Mesenchymal stem cell (in vitro differentiated cells and primary cell): ENCODE results near the gene BRICD5.

ENCODE experiments used
- DNase-seq: peaks from one replicate; pipeline ENCODE4 v3.0.0-alpha.2; 2013
- H2AFZ ChIP-seq: one replicate; pipeline ENCODE4 v1.6.1; 2013; ENCODE audit warnings: low read depth, mild to moderate bottlenecking, control low read depth, inconsistent platforms, low read length, moderate library complexity
- H2AK5ac ChIP-seq: 2 replicates; pipeline ENCODE4 v1.6.1; 2013; ENCODE audit warnings: low read length, moderate library complexity, mild to moderate bottlenecking, inconsistent platforms; ENCODE audit not compliant: severe bottlenecking
- H2BK120ac ChIP-seq: one replicate; pipeline ENCODE4 v1.6.1; 2013; ENCODE audit warnings: low read depth, mild to moderate bottlenecking, inconsistent platforms, low read length, moderate library complexity
- H2BK12ac ChIP-seq, 2 experiments: one replicate each; pipeline ENCODE4 v1.6.1; 2013; ENCODE audit warnings: inconsistent platforms in 2 of 2, low read length in 2 of 2, mild to moderate bottlenecking in 2 of 2, moderate library complexity in 2 of 2, control low read depth in 1 of 2
- H2BK15ac ChIP-seq: one replicate; pipeline ENCODE4 v1.6.1; 2013; ENCODE audit warnings: mild to moderate bottlenecking, low read depth, inconsistent platforms; ENCODE audit not compliant: poor library complexity, severe bottlenecking
- H2BK5ac ChIP-seq: 2 replicates; pipeline ENCODE4 v1.6.1; 2013; ENCODE audit warnings: low read depth, mild to moderate bottlenecking, low read length, control low read depth, inconsistent platforms; ENCODE audit not compliant: poor library complexity, severe bottlenecking
- H3K14ac ChIP-seq, 2 experiments: one replicate each; pipeline ENCODE4 v1.6.1; 2013; ENCODE audit warnings: inconsistent platforms in 2 of 2, low read length in 2 of 2, control low read depth in 1 of 2, mild to moderate bottlenecking in 1 of 2, moderate library complexity in 1 of 2
- H3K18ac ChIP-seq, 2 experiments: one replicate each; pipeline ENCODE4 v1.6.1; 2013; ENCODE audit warnings: inconsistent platforms in 2 of 2, low read length in 2 of 2, control low read depth in 1 of 2, low read depth in 1 of 2, mild to moderate bottlenecking in 1 of 2
- H3K23ac ChIP-seq, 2 experiments: one replicate each; pipeline ENCODE4 v1.6.1; 2013; ENCODE audit warnings: inconsistent platforms in 2 of 2, low read length in 2 of 2, mild to moderate bottlenecking in 2 of 2, moderate library complexity in 2 of 2, control low read depth in 1 of 2
- H3K27ac ChIP-seq: 2 replicates; pipeline ENCODE4 v1.5.1; 2013; ENCODE audit warnings: mild to moderate bottlenecking, moderate library complexity, low read length, control low read depth, inconsistent platforms; ENCODE audit not compliant: poor library complexity, severe bottlenecking
- H3K27me3 ChIP-seq, 2 experiments: 2 replicates each; pipeline versions ENCODE4 v1.6.1 to v1.7.0; 2013; ENCODE audit warnings: low read length in 2 of 2, mild to moderate bottlenecking in 2 of 2, moderate library complexity in 2 of 2, control low read depth in 1 of 2, inconsistent platforms in 1 of 2; ENCODE audit not compliant: control insufficient read depth in 1 of 2, insufficient read depth in 1 of 2
- H3K36me3 ChIP-seq, 2 experiments: 2 replicates each; pipeline versions ENCODE4 v1.6.1 to v1.7.0; 2013; ENCODE audit warnings: low read length in 2 of 2, control low read depth in 1 of 2, inconsistent platforms in 1 of 2, low read depth in 1 of 2, mild to moderate bottlenecking in 1 of 2; ENCODE audit not compliant: insufficient read depth in 2 of 2, control insufficient read depth in 1 of 2
- H3K4ac ChIP-seq, 2 experiments: one replicate each; pipeline ENCODE4 v1.6.1; 2013; ENCODE audit warnings: inconsistent platforms in 2 of 2, low read length in 2 of 2, mild to moderate bottlenecking in 2 of 2, moderate library complexity in 2 of 2, control low read depth in 1 of 2, low read depth in 1 of 2
- H3K4me1 ChIP-seq: 2 replicates; pipeline ENCODE4 v1.6.1; 2013; ENCODE audit warnings: low read depth, low read length, control low read depth; ENCODE audit not compliant: control insufficient read depth, insufficient read depth
- H3K4me2 ChIP-seq: 2 replicates; pipeline ENCODE4 v1.6.1; 2013; ENCODE audit warnings: low read length, mild to moderate bottlenecking, inconsistent platforms; ENCODE audit not compliant: poor library complexity, severe bottlenecking
- H3K4me3 ChIP-seq, 2 experiments: 2 replicates each; pipeline versions ENCODE4 v1.5.1 to v1.7.0; 2013; ENCODE audit warnings: low read length in 2 of 2, mild to moderate bottlenecking in 2 of 2, control low read depth in 1 of 2, low read depth in 1 of 2; ENCODE audit not compliant: insufficient read depth in 1 of 2
- H3K79me1 ChIP-seq: replicated peaks from 2 replicates; pipeline ENCODE4 v1.6.1; 2013; ENCODE audit warnings: mild to moderate bottlenecking, control low read depth, low read length, inconsistent platforms; ENCODE audit not compliant: poor library complexity, severe bottlenecking
- H3K9ac ChIP-seq: 2 replicates; pipeline ENCODE4 v1.7.0; 2013; ENCODE audit warnings: mild to moderate bottlenecking, low read length, moderate library complexity
- H3K9me3 ChIP-seq: 2 replicates; pipeline ENCODE4 v1.7.0; 2013; ENCODE audit warnings: mild to moderate bottlenecking, low read length; ENCODE audit not compliant: control insufficient read depth
- H4K8ac ChIP-seq: one replicate; pipeline ENCODE4 v1.6.1; 2013; ENCODE audit warnings: inconsistent platforms, mild to moderate bottlenecking, low read length, moderate library complexity
- H4K91ac ChIP-seq: one replicate; pipeline ENCODE4 v1.6.1; 2013; ENCODE audit warnings: mild to moderate bottlenecking, low read length, inconsistent platforms
- WGBS: methylation state at CpG from one replicate; pipeline ENCODE4 v1.1.7; 2013; ENCODE audit warnings: mixed read lengths; 5-methylcytosine and 5-hydroxymethylcytosine counted together

The BRICD5 gene

DNA sequence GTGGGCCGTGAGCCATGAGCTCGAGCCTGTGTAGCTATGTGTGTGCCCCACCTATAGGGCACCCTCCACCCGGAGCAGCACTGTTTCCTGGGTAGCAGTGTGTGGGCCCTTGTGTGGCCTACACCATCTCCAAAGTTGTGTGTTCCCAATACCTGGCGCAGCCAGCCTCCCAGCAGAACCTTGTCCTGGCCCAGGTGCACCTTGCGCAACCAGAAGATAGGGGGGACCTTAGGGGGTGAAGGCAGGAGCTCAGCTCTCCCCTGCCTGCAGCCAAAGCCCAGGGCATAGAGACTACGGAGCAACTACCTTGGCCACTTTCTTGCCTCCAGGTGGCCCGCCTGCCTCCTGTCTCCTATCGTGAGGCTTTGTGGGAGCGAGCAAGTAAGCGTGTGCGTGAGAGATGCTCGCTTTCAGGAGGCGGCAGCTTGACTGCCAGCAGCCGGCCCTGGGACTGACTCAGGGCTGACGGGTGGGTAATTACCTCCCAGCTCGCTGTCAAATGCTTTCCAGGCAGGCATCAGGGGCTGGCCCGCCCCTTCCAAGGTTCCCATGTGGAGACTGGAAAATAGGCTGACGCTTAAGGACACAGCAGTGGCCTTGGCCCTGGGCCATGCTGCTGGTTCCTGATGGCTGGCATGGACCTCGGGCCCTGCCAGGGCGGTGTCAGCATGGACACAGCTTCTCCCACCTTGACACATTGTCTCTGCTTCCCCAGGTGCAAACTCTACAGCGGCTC lies 36.1 kb downstream of the BRICD5 start:
- H4K8ac ChIP-seq: no peak overlapping the region
- 96% methylated on average over 21 of the region's 21 CpGs for WGBS

DNA sequence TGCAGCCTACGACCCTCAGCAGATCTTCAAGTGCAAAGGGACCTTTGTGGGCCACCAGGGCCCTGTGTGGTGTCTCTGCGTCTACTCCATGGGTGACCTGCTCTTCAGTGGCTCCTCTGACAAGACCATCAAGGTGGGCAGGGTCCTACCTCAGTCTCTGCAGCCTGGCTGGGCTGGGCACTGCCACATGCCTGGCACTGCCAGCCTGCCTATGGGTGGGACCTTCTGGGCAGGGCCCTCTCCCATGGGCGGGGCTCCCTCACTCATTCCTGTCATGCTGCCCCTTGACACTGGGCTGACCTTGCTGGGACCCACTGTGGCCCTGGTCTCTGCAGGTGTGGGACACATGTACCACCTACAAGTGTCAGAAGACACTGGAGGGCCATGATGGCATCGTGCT lies 36.7 kb downstream of the BRICD5 start:
- Histone ChIP-seq H3K27me3 (no peaks in the 10 kb centered on the region), H3K4ac (no peak overlapping the region), H3K4me1 (peaks cover 5% of the 10 kb centered on the region), H3K9me3 (no peaks in the 10 kb centered on the region), H3K23ac (no peak overlapping the region), H2BK15ac (no peak overlapping the region), H2BK12ac (no peak overlapping the region), H2BK5ac (no peak overlapping the region), H4K91ac (no peak overlapping the region), H3K4me3 (no peak overlapping the region), H3K36me3 (peaks cover 64 to 99% of the 10 kb centered on the region in 2 experiments), H3K27ac (no peak overlapping the region), H2AK5ac (no peak overlapping the region), H3K9ac (no peak overlapping the region), H2AFZ (no peak overlapping the region), H3K18ac (no peak overlapping the region), H4K8ac (no peak overlapping the region), H3K4me2 (no peak overlapping the region), H2BK120ac (no peak overlapping the region), H3K14ac (no peak overlapping the region), H3K79me1 (peaks cover 36% of the 10 kb centered on the region)
- WGBS: 96% methylated on average over 4 of the region's 4 CpGs
- DNase-seq: no peak

More for the DNA sequence above, 36.1 kb downstream of the BRICD5 start:
- Histone ChIP-seq H2AK5ac (no peak overlapping the region), H3K4ac (no peak overlapping the region), H3K27ac (no peak overlapping the region), H2BK120ac (no peak overlapping the region), H2BK12ac (no peak overlapping the region), H3K23ac (no peak overlapping the region), H3K9me3 (no peaks in the 10 kb centered on the region), H3K4me2 (no peak overlapping the region), H3K18ac (no peak overlapping the region), H3K36me3 (peaks cover 58 to 99% of the 10 kb centered on the region in 2 experiments), H3K27me3 (no peaks in the 10 kb centered on the region), H3K79me1 (peaks cover 34% of the 10 kb centered on the region), H2BK5ac (no peak overlapping the region), H3K14ac (no peak overlapping the region), H3K4me3 (no peak overlapping the region), H3K4me1 (peaks cover 5% of the 10 kb centered on the region), H3K9ac (no peak overlapping the region), H2AFZ (no peak overlapping the region), H4K91ac (no peak overlapping the region), H2BK15ac (no peak overlapping the region)
- no peak for DNase-seq

DNA sequence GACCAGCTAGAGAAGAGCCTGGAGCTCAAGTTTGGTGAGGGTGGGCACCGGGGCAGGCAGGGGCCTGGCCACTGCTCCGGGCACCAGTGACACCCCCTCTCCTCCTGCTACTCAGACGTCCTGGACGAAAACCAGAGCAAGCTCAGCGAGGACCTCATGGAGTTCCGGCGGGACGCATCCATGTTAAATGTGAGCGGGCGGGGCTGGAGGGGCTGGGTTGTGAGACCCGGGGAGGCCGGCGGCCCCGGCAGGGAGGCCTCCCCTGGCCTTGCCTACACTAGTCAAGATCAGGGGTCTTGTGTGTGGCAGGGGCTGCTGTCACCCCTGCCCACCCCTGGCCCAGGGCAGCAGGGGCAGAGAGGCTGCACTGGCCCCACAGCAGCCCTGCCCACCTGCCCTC lies 37.3 kb downstream of the BRICD5 start:
- H3K27me3 ChIP-seq: no peaks in the 10 kb centered on the region
- H3K4ac ChIP-seq: no peak overlapping the region
- no peak overlapping the region for H2AFZ ChIP-seq
- H3K14ac ChIP-seq: no peak overlapping the region
- H3K9ac ChIP-seq: no peak overlapping the region
- H3K4me2 ChIP-seq: no peak overlapping the region
- no peak overlapping the region for H4K8ac ChIP-seq
- H3K27ac ChIP-seq: no peak overlapping the region
- no peaks in the 10 kb centered on the region for H3K9me3 ChIP-seq
- H2AK5ac ChIP-seq: no peak overlapping the region
- no peak for DNase-seq
- no peak overlapping the region for H2BK120ac ChIP-seq
- WGBS: 93% methylated on average over 14 of the region's 14 CpGs
- no peak overlapping the region for H3K23ac ChIP-seq
- H2BK5ac ChIP-seq: no peak overlapping the region
- peaks cover 69 to 100% of the 10 kb centered on the region in 2 experiments for H3K36me3 ChIP-seq
- peaks cover 39% of the 10 kb centered on the region for H3K79me1 ChIP-seq
- H3K4me1 ChIP-seq: peaks cover 5% of the 10 kb centered on the region
- H4K91ac ChIP-seq: no peak overlapping the region
- H2BK15ac ChIP-seq: no peak overlapping the region
- H3K4me3 ChIP-seq: no peak overlapping the region
- no peak overlapping the region for H2BK12ac ChIP-seq
- H3K18ac ChIP-seq: no peak overlapping the region

DNA sequence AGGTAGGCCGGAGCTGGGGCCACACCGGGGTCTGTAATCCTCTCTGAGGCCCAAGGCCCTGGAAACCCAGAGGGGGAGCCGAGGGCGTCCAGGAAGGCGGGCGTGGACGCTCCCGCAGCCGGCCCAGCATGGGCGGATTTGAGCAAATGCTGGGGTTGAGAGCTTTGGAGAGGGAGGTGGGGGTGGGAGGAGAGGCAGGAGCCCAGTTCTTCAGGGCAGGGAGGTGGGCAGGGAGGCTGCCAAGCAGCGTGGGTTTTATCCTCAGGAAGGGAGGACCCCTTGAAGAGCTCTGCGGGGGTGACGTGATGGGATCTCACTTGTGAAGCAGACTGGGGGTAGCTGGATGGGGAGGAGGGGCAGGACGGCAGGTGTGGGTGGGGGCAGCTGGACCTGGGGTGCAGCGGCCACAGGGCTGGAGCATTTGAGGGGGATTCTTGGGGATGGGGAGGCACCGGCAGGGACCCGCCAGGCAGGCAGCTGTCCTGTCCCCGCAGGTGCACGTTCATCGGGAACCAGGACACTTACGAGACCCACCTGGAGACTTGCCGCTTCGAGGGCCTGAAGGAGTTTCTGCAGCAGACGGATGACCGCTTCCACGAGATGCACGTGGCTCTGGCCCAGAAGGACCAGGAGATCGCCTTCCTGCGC lies 37.9 kb downstream of the BRICD5 start:
- peaks cover 74 to 100% of the 10 kb centered on the region in 2 experiments for H3K36me3 ChIP-seq
- H2BK5ac ChIP-seq: no peak overlapping the region
- no peak overlapping the region for H3K4me2 ChIP-seq
- no peak overlapping the region for H2BK12ac ChIP-seq
- 98% methylated on average over 29 of the region's 29 CpGs for WGBS
- H3K27ac ChIP-seq: no peak overlapping the region
- no peaks in the 10 kb centered on the region for H3K27me3 ChIP-seq
- H3K23ac ChIP-seq: no peak overlapping the region
- H2AFZ ChIP-seq: no peak overlapping the region
- no peak overlapping the region for H3K4me3 ChIP-seq
- H4K91ac ChIP-seq: no peak overlapping the region
- no peak overlapping the region for H4K8ac ChIP-seq
- H3K14ac ChIP-seq: no peak overlapping the region
- H3K18ac ChIP-seq: no peak overlapping the region
- H3K4ac ChIP-seq: no peak overlapping the region
- peaks cover 9% of the 10 kb centered on the region for H3K4me1 ChIP-seq
- H2BK120ac ChIP-seq: no peak overlapping the region
- no peaks in the 10 kb centered on the region for H3K9me3 ChIP-seq
- H2BK15ac ChIP-seq: no peak overlapping the region
- H3K79me1 ChIP-seq: peaks cover 44% of the 10 kb centered on the region
- no peak overlapping the region for H2AK5ac ChIP-seq
- DNase-seq: no peak
- H3K9ac ChIP-seq: no peak overlapping the region
